ENCODE data around the gene NBAS.

NBAS gene

GRCh38 chr2:15141211-15141610 lies 419.9 kb downstream of the NBAS start:
- H3K27ac ChIP-seq: no peak overlapping the region
- TF ChIP-seq CTCF (conservative IDR thresholded peaks at IDR 0.05): no peak

- H3K27ac ChIP-seq: no peak overlapping the region
- no peak for TF ChIP-seq CTCF (conservative IDR thresholded peaks at IDR 0.05)
These were observed 424.5 kb downstream of the NBAS start for GRCh38 chr2:15136639-15137038.

- H3K27ac ChIP-seq: no peak overlapping the region
- no peak for TF ChIP-seq CTCF (conservative IDR thresholded peaks at IDR 0.05)
These were observed 426.2 kb downstream of the NBAS start for GRCh38 chr2:15134957-15135356.

GRCh38 chr2:15133461-15133860 lies 427.7 kb downstream of the NBAS start:
- no peak overlapping the region for H3K27ac ChIP-seq
- TF ChIP-seq CTCF (conservative IDR thresholded peaks at IDR 0.05): no peak

GRCh38 chr2:15128846-15129245 lies 432.3 kb downstream of the NBAS start:
- no peak for TF ChIP-seq CTCF (conservative IDR thresholded peaks at IDR 0.05)
- H3K27ac ChIP-seq: no peak overlapping the region

- H3K27ac ChIP-seq: peak overlapping the region; percentile 20; the same call in 1 of the 2 replicates
These were observed 433.3 kb downstream of the NBAS start for GRCh38 chr2:15127876-15128275.

GRCh38 chr2:15127301-15127700 lies 433.8 kb downstream of the NBAS start:
- H3K27ac ChIP-seq: peak overlapping the region; percentile 20; the same call in 1 of the 2 replicates
- no peak for TF ChIP-seq CTCF (conservative IDR thresholded peaks at IDR 0.05)

More at GRCh38 chr2:15127876-15128275, 433.3 kb downstream of the NBAS start:
- TF ChIP-seq CTCF (conservative IDR thresholded peaks at IDR 0.05): no peak

All from VCaP (cell line).